Nucleus accumbens (tissue), 56 donors: ENCODE measurements around the gene ANTXR2.
"Not testable (repeated sequence)": the region's sequence is repeated elsewhere in the genome, so short reads cannot be mapped to it uniquely, and the experiment has no call there.

ENCODE experiments used
- DNase-seq, 56 donors: peaks; one replicate each; lab custom pipeline; 2025; lab: John Stamatoyannopoulos, UW

ANTXR2 gene

DNA sequence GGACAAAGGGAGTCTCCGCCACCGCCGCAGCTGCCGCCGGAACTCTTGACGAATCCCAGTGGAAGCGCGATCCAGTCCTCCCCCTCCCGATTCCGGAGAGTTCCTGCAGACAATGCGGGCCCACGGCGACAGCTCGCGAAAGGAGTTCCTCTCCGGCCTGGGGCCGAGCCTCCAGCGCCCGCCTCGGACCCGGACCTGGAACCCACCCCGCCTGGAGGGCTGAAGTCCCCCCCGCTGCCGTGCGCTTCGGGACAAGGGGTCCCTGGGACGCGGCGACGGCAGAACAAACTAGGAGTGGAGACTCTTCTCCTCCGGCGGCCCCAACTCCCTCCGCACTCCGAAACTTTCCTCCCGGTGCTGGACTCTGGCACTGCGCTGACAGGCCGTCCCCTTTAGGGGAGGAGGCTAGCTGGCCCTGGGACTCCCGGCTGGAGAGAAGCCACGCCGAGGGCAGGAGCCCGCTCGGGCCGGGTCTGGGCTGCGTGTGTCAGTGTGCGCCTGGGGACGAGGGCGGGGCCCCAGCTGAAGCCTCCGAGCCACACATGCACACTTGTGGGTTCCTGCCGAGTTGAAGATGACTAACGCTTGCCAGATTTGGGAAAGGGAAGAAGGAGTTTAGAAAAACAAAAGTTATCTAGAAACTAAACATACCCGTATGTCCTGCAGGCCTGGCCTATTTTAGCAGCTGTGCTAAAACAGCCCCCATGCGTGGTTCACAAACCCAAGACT, at the start of gene ANTXR2:
ANTXR2 (minus strand) TSS at position 486 of the 729 bp plus-strand sequence. CDS start 669 bp downstream, outside the sequence.
- peak in 53 of 56 donors; percentile 1 to 67 (median 43) for DNase-seq

DNA sequence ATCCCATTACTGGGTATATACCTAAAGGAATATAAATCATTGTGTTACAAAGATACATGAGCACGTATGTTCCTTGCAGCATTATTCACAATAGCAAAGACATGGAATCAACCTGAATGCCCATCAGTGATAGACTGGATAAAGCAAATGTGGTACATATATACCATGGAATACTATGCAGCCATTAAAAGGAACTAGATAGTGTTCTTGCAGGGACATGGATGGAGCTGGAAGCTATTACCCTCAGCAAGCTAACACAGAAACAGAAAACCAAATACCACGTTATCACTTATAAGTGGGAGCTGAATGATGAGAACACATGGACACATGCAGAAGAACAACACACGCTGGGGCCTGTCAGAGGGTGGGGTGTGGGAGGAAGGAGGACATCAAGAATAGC, 48.8 kb upstream of the ANTXR2 start:
- DNase-seq, result not testable (repeated sequence)

DNA sequence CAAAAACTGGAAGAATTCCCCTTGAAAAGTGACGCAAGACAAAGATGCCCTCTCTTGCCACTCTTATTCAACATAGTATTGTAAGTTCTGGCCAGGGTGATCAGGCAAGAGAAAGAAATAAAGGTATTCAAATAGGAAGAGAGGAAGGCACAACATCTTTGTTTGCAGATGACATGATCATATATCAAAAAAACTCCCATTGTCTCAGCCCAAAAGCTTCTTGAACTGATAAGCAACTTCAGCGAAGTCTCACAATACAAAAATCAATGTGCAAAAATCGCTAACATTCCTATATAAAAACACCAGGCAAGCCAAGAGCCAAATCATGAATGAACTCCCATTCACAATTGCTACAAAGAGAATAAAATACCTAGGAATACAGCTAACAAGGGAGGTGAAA, 46.6 kb upstream of the ANTXR2 start:
- DNase-seq, result not testable (repeated sequence)

DNA sequence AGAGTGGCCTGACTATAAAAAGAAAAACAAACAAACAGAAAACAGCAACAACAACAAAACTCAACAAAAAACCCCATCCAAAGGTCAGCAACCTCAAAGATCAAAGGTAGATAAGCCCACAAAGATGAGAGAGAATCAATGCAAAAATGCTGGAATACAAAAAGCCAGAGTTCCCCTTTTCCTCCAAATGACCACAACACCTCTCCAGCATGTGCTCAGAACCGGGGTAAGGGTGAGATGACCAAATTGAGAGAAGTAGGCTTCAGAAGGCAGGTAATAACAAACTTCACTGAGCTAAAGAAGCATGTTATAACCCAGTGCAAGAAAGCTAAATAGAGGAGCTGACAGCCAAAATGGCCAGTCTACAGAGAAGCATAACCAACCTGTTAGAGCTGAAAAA, 43.5 kb upstream of the ANTXR2 start:
- no peak for DNase-seq

DNA sequence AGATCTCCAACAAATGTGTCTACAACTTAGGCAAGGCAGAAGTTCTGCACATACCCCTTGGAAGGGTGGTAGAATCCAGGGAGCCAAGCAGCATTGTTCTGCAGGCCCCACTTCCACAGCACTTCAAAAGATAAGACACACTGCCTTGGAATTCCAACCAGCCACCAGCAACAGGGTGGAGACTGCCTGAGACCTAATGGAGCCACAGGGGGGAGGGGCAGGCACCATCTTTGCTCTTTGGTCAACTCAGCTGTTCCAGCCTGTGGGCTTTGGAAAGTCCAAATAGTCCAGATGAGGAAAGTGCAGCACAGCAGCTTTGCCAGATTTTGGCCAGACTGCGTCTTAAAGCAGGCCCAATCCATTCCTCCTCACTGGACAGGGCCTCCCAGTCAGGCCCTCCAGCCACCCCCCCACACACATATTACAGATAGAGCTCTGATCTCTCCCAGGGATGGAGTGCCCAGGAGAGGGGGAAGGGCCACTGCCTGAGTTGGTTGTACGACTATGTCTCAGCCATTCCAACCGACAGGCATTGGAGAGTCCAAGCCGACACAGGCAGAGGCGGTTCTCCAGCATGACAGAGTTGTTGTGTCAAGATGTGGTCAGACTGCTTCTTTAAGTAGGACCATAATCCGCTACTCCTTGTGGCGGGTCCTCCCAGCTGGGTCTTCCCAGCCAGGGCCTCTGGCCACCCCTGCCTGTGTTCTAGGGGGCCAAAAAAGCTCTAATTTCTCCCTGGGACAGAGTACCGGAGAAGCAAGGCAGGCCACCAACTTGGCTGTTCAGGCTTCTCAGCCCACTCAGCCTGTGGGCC, 42.5 kb upstream of the ANTXR2 start:
- DNase-seq, result no peak

DNA sequence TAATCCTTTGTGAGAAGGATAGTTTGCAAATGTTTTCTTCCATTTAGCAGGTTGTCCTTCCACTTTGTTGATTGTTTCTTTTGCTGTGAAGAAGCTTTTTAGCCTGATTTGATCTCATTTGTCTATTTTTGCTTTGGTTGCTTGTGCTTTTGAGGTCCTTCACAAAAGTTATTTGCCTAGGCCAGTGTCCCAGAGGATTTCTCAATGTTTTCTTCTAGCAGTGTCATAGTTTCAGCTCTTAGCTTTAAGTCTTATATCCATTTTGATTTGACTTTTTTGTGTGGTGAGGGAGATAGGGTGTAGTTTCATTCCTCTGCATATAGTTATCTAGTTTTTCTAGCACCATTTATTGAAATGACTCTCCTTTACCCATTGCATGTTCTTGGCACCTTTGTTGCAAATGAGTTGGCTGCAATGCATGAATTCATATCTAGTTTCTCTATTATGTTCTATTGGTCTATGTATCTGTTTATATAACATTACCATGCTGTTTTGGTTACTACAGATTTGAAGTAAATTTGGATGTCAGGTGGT, 41.8 kb upstream of the ANTXR2 start:
- DNase-seq, result no peak

DNA sequence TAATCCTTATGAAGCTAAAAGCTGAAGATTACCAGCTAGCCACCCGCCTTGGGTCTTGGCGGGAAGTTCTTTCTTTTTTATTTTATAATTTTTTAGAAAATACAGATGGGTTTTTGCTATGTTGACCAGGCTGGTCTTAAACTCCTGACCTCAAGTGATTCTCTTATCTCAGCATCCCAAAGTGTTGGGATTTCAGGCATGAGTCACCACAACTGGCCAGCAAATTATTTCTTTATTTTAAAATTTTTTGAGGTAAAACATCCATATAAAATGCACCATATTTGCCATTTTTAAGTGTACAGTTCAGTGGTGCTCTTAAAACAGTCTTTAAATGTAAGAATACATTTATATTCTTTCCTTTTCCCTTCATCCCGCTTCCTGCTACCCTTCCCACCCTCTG, 40.6 kb upstream of the ANTXR2 start:
- no peak for DNase-seq

DNA sequence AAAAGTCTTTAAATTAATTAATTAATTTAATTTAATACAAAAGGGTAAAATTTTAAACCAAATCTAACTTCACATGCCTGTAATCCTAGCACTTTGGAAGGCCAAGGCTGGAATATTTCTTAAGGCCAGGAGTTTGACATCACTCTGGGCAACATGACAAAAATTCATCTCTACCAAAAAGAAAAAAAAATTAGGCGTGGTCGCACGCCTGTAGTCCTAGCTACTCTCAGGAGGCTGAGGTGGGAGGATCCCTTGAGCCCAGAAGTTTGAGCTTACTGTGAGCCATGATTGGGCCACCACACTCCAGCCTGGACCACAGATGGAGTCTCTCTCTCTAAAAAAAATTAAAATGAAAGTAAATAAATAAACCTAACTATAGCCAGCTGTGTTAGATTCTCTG, 39.2 kb upstream of the ANTXR2 start:
- no peak for DNase-seq

DNA sequence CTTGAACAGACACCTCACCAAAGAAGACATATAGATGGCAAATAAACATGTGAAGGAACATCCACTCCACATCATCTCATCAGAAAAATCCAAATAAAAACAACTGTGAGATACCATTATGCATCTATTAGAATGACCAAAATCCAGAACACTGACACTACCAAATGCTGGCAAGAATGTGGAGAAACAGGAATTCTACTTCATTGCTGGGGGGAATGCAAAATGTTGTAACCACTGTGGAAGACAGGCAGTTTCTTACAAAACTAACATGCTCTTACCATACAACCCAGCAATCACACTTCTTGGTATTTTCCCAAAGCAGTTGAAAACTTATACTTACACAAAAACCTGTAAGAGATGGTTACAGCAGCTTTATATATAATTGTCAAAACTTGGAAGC, 38.2 kb upstream of the ANTXR2 start:
- DNase-seq, result no peak

DNA sequence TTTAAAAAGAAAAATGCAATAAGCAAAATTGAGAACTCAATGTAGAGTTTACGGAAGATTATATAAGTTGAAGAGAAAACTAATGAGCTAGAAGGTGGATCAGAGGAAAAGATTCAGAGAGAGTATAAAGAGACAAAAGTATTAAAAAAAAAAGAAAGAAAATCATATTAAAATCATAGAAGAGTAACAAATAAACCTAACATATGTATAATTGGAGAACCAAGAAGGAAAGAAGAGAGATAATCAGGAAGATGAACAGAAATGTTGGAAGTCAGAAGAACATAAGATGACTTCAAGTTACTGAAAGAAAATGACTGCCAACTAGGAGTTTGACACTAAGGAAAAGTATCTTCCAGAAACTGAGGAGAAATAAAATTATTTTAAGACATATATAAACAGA, 34.3 kb upstream of the ANTXR2 start:
- no peak for DNase-seq

DNA sequence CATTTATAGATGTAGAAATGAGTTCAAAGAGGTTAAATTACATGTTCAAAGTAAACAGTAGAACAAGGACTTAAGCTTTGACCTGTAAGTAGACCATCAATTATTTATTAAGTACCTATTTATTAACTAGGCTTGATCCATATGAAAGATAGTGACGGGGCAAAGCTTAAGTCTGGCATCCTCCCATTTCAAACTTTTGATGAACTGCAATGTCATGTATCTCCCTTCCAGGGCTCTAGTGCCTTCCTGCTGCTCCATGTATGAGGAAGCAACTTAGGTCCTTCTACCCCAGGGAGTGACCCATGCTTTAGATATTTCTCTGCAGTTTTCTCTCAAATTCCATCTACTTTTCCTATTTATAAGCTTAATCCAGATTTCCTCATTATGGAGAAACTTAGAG, 31.9 kb upstream of the ANTXR2 start:
- DNase-seq, result no peak

DNA sequence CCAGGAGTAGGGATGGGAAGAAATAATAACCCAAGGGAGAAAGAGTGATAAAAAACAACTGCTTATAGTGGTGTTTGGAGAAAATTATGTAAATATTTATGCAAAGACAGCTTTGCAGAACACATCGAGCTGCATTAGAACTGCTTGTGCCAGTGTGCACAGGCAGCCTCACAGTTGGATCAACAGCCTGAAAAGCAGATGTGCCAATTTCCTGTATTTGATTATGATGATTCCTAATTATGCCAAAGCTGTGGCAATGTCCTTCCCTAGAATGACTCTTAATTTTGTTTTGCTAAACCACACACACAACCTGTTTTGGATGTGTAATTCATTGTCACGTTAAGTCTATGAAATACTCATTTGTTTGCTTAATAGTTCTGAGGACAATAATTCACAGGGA, 30.6 kb upstream of the ANTXR2 start:
- DNase-seq, result no peak

DNA sequence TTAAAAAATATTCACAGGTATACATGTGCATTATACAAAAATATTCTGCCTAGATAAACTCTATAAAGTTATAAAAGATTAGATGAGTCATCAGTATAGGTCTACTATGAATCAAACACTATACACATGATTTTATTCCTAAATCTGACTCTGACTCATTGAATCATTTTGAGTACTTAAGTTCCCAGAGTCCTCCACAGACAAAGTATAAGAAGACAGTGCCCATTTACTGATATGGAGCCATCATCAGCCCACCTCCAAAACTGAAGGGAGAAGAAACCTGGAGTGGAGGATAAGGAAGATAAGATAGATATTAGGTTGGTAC, 28.7 kb upstream of the ANTXR2 start:
- no peak for DNase-seq

DNA sequence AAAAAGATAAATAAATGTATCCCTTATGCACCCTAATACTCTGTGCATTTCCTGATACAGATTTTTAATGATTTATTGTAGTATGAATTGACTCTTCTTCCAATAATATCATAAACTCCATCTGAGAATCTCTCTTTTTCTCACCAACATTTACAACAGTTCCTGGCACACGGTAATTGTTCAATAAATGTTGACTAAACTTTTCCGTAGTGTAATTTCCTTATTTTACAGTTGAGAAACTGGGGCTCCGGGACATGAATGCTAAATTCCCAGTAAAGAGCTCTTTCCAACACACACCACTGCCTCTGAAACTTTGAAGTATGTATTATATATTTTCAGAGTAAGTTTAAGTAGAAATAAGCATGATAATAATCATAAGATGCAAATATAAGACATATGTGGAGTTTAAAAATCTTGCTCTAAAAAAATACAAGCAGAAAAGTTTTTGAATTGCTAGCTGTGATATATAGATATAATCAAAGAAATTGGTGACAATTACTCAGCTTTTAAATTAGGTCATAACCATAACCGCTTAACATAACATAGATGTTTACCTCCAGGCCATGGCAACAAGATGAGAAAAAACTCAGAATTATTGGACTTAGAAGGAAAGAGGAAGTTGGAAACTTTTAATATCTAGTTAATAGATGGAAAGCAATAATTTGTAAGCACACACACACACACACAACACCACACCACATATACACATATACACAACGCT, 28.2 kb upstream of the ANTXR2 start:
- DNase-seq, result no peak

DNA sequence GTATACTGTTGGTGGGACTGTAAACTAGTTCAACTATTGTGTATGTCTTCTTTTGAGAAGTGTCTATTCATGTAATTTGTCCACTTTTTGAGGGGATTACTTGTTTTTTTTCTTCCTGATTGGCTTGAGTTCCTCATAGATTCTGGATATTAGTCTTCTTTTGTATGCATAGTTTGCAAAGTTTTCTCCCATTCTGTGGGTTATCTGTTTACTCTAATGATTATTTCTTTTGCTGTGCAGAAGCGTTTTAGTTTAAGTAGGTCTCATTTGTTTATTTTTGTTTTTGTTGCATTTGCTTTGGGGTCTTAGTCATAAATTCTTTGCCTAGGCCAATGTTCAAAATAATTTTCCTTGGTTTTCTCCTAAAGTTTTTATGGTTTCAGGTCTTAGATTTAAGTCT, 26.6 kb upstream of the ANTXR2 start:
- no peak for DNase-seq

DNA sequence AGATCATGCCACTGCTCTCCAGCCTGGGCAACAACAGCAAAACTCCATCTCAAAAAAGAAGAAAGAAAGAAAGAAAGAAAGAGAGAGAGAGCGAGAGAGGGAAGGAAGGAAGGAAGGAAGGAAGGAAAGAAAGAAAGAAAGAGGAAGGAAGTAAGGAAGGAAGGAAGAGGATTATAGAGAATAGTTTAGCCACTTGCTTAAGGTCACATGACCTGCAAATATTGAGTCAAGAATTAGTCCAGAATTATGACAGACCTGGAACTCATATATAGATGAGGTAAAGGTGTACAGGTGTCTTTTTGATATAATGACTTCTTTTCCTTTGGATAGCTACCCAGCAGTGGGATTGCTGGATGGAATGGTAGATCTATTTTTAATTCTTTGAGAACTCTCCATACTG, 25.6 kb upstream of the ANTXR2 start:
- DNase-seq, result no peak

DNA sequence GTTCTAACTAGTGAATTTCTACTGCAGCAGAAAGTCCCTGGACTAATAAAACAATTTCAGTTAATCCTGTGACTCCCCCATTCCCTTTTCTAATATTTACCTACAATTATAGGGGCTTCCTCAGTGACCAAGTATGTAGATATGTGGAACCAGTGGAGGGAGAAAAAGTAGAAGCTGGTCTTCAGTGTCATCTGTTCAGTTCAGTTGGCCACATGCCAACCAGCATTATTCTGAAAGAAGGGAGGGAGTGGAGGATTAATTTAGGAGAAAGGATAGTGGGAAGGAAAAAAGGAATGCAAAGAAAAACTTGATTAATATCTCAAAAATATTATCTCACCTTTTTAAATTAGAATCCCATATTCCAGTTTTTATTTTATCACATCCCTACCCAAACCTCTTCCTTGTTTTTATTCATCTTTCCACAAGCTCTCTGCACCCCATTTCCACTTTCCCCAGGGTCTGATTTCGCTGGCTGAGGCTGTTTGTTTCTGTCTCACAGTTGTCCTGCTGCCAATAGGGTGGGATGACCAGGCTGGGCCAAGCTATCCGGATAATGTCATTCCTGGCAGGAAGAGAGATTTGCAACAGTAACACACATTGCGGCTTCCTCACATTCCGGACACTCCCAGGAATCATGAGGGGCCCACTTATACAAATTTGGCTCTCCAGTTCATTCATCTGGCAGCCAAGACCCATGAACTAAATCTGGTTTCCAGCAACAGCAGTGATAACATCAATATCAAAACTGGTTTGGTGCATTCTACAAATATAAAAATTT, 24.6 kb upstream of the ANTXR2 start:
- no peak for DNase-seq

DNA sequence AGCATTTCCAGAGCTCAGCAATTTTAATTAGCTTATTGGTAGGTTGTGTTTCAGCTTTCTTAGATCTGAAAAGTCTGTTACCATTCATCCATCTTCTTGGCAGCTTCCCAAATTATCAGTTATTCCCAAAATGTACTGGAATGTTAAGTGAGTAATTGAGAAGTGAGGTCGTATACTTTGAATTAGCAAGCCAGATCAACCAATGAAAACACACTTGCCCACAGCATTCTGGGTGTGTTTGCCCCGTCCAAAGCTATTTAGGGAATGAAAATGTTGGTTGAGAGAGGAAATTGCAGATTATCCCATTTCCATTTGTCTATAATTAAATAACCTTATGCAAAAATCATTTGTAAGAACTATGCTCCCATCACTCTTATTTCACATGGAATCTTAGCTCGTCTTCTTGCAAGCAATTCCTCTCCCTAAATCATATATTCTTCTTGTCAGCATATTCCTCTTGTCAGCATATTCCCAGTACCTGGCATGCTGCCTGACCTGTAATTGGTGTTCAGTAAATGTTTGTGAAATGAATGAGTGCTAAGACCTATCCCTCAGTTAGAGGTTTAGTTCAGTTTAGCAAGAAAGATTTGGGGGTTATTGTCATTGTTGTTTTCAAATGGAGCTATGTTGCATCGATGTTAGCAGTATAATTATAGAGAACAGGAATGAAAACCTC, 23.3 kb upstream of the ANTXR2 start:
- DNase-seq, result no peak

DNA sequence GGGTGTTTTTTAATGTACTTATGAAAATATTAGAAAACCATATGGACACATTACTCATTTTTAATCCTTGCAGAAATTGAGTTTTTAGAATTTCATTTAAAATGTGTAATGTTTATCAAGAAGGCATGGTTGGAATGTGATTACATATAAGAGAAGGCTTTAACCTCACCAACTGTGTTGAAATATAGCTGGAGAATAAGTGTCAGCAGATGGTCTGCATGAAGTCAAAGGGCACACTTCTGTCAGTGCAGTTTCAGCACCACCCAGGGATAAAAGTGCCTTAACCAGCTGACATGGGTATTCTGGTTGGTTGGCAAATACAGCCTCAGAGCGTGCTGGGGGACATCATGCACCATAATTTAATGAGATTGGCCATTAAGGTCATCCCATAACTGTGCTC, 21.2 kb upstream of the ANTXR2 start:
- no peak for DNase-seq

DNA sequence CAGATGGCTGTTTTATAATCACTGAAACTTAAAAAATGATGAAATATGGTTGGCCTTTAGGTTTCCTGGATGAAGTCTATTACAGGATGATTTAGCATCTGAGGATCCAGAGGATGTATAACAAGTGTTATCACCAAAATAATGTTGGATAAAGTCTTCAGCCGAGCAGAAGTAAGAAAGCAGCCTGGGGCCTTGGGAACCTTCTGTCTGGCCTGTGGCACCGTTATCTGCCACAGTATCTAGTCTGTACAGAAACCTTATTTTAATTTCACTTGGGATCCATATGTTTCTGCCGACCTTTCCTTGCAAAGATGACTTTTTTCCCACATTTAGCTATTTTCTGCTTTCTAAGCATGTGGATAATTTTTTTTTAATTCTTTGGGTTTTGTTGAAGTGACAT, 20.5 kb upstream of the ANTXR2 start:
- no peak for DNase-seq
